ENCODE measurements around the gene GALNT2.

Gene GALNT2

DNA sequence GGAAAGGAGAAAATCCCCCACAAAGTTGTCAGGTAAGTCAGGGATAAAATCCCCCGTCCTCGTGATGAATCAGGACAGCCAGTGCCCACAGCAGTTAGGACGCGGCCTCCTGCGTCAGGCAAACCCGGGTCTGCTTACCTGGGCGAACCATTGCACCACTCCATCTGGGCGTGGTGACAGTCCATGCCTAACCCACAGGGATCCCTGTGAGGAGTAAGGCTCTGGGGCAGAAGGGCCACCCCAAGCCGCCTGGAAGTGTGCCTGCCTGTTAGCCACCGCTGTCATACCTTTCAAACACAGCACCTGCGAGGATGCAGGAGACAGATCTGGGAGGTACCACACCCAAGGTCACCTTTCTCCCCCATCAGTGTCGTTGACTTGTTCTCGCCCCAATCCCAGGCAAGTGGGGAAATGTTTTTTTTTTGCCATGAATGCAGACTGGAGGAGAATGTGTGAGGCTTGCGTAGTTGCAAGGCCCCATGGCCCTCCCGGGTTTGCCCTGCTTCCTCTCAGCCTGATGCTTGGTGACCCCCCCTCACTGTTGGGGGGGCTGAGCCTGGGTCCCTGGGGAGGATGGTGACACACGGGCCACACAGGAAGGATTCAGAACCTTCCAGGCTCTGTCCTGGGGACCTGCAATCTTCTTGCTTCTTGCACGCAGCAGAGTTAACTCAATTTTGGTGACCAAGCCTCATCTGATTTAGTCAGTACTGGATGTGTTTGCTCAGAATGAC, 252.1 kb downstream of the GALNT2 start:
- DNase-seq (ENCODE audit: low read depth in 2 of 2) = no peak

- no peak for DNase-seq (ENCODE audit: low read depth in 2 of 2)
Observed at GRCh38 chr1:230320804-230321203, 253.8 kb downstream of the GALNT2 start.

GRCh38 chr1:230321341-230321740, 254.3 kb downstream of the GALNT2 start:
- DNase-seq (ENCODE audit: low read depth in 2 of 2) = no peak

DNA sequence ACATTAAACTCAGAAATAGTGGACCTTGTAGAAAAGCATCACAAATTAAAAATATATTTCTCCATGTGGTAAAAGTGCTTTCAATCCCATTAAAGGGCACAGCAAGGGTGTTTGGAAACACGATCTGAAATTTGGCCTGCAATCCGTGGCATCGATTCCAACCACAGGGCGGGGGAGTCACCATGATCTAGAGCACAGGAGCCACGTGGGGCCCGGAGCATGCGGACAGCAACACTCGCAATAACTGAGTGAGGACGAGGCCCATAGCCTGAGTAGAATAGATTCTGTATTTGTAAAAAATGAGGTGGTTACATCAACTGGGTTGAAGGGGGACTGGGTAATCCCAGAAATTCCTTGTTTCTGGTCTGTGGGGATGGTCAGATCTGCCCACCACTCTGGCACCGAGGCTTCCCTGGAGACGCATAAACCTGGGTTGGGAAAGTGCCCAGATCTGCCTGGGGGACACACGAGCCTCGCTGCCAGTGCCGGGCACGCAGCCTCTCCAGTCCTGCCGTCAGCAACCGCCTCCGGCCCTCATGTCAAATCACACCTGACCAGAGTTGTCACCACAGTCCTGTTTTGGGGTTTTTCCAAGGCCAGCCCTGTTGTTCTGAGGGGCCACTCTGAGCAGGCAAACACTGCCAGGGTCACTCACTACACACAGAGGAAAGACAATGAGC, 254.8 kb downstream of the GALNT2 start:
- no peak for DNase-seq (ENCODE audit: low read depth in 2 of 2)

- DNase-seq (ENCODE audit: low read depth in 2 of 2) = no peak
Observed at GRCh38 chr1:230322421-230322756, 255.4 kb downstream of the GALNT2 start.

DNA sequence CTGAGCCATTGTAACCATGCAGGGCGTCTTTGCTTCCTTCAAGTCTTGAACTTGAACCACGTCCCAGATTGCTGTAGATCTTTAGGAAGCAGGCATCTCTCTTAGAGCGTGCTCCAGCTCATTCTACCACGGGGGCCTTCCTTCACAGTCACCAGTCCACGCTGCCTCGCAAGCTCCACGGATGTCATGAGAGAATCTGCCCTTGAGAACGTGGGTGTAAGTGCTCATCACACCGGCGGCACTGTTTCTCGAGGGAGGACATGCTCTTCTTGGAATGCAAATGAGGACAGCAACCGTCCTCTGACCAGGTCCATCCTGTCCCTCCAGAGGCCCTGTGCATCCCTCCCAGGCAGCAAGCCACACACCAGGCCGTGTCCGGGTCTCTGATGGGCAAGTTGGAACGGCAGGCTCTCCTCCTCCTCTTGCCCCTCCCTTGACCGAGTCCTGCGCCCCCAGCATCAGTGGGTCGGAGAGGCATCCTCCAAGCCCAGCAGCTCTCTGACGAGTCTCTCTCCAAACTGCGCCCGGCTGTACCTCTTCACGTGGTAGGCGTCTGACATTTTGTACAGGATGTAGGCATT, 256.0 kb downstream of the GALNT2 start:
- no peak for DNase-seq (ENCODE audit: low read depth in 2 of 2)

DNA sequence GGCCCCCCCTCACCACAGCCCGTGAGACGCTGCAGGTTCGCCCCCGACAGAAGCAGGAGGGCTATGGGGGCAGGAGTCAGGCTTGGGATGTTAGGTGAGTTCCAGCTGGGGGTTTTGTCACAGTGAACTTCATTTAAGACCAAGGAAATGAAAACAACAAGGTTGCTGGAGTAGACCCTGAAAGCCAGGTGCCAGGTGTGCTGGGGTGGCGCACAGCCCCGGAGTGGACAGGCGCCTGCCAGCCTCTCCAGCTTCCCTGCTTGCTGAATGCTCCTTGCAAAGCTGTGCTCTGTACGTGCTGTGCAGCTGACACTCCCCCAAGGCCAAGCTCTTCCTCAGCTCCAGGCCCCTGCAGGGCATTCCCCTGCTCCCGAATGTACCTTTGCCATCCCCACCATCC, 256.6 kb downstream of the GALNT2 start:
- DNase-seq (ENCODE audit: low read depth in 2 of 2) = no peak

DNA sequence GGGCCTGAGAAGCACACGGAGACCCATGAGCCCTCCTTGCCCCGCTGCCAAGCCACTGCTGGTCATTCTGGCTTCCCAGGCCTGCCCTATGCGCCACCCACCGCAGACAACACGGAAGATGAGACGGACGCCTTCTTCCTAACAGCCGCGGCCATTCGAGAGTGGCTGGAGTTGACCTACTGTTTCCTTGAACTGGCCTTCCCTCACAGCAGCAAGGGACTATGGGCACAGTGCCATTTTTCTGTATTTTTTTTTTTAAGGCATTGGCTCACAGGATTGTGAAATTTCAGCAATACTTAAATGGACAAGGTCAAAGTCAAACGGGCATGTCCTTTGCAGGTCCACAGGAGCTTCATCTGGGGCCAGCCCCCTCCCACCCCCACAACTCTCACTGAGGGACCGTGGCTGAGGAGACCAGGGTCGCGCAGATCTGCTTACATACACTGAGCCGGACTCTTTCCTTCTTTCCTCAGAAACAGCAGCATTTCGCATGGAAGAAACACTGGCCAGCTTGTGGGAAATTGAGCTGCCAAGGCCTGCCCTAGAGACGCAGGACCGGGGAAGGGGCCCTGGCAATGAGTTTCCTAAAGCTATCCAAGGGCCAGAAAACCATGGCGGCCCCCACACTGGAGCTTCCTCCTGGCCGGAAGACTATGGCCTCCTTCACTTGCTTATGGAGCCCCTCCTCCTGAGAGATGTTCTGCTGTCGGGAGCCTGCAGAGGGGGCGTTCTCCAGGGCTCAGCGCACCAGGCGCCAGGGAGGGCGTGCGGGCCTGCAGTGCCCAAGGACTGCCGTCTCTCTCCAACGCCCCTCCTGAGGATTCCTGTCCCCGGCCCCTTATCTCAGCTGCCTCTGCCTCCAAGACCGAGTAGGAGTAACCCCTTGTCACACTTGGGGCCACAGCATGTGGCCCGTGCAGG, 260.2 kb downstream of the GALNT2 start:
- DNase-seq (ENCODE audit: low read depth in 2 of 2) = no peak

- peak in 1 of 2 experiments; percentile 30 for DNase-seq (ENCODE audit: low read depth in 2 of 2)
Observed at GRCh38 chr1:230327892-230328284, 260.9 kb downstream of the GALNT2 start.

GRCh38 chr1:230328342-230329015, 261.4 kb downstream of the GALNT2 start:
- DNase-seq (ENCODE audit: low read depth in 2 of 2) = no peak

GRCh38 chr1:230330157-230330556, 263.1 kb downstream of the GALNT2 start:
- DNase-seq (ENCODE audit: low read depth in 2 of 2) = no peak
